ENCODE results near the gene FSIP1.

GRCh38 chr15:39661776-39662175 lies 120.9 kb downstream of the FSIP1 start:
- TF ChIP-seq POLR2AphosphoS5 (IDR thresholded peaks at IDR 0.05; ENCODE audit: low read depth, low read length) (no peak), TAF1 (IDR thresholded peaks at IDR 0.05; ENCODE audit: borderline replicate concordance, insufficient read depth, low read length) (no peak), SIN3A (IDR thresholded peaks at IDR 0.05; ENCODE audit: borderline replicate concordance, insufficient read depth, low read length) (no peak), FOXP2 (optimal IDR thresholded peaks at IDR 0.05; ENCODE audit: borderline replicate concordance, extremely low read depth, extremely low read length, insufficient read depth) (no peak)
